Right lobe of liver (tissue), 6 donors: Measurements from ENCODE around the gene RBM22. TPM values are rescaled to one million over a fixed set of nuclear protein-coding genes. Genes with fewer than 3 reads are reported as not detected.

Source experiments
- ATAC-seq, 4 donors: fragments of 200-7000 bp; cut with Tn5 transposase; one replicate each; pipeline ENCODE4 v1.9.1; 2020; ENCODE audit warnings: mild to moderate bottlenecking in 4 of 4, moderate library complexity in 4 of 4
- DNase-seq, 3 donors: peaks; one replicate each; pipeline ENCODE4 v3.0.0-alpha.2; 2020
- H3K27ac ChIP-seq, 3 donors: fragments of 200-600 bp; one replicate each; pipeline ENCODE4 v1.8.0; 2022
- H3K27me3 ChIP-seq, 2 donors: fragments of 200-600 bp; one replicate each; pipeline ENCODE4 v1.8.0; 2022
- H3K36me3 ChIP-seq, 4 donors: fragments of 200-600 bp; sonication (generic) in 1 of 4; one replicate each; pipeline versions ENCODE4 v1.5.1 to v1.8.0; 2017 to 2022; ENCODE audit warnings: control low read depth in 1 of 4
- H3K4me1 ChIP-seq, 4 donors: fragments of 200-600 bp; sonication (generic) in 1 of 4; one replicate each; pipeline versions ENCODE4 v1.5.1 to v1.8.0; 2017 to 2022; ENCODE audit warnings: control low read depth in 1 of 4
- H3K4me3 ChIP-seq, 3 donors: fragments of 200-600 bp; one replicate each; pipeline ENCODE4 v1.8.0; 2022
- H3K9me3 ChIP-seq, 4 donors: fragments of 200-600 bp; sonication (generic) in 1 of 4; one replicate each; pipeline versions ENCODE4 v1.5.1 to v1.8.0; 2017 to 2022; ENCODE audit warnings: control low read depth in 1 of 4
- CTCF ChIP-seq, 4 donors: fragments of 200-600 bp in 3 of 4; fragments of 450-650 bp in 1 of 4; IDR thresholded peaks; one replicate each; pipeline versions ENCODE4 v1.5.1 to v1.8.0; 2016 to 2022; ENCODE audit warnings: antibody characterized with exemption in 4 of 4, mild to moderate bottlenecking in 2 of 4
- POLR2A ChIP-seq: fragments of 450-650 bp; IDR thresholded peaks from one replicate; pipeline ENCODE4 v1.6.1; 2017; ENCODE audit warnings: antibody characterized with exemption, mild to moderate bottlenecking
- WGBS: methylation state at CpG from one replicate; pipeline ENCODE4 v1.1.6; 2018; ENCODE audit warnings: low coverage, low lambda C conversion rate; ENCODE audit not compliant: insufficient coverage; ENCODE audit errors: missing lambda C conversion rate; 5-methylcytosine and 5-hydroxymethylcytosine counted together
- intact Hi-C, 2 donors: fragments of 100-400 bp; cut with DNase I; formaldehyde crosslinking; loops; one replicate each; pipeline versions ENCODE4 v1.11.2 to v1.14.1; 2022
- total RNA-seq, 6 experiments: library from RNA; depleted of rRNA in 2 of 6; stranded (reverse); fragments of >200 nt in 2 of 6; fragmentation: NEBNext Ultra II Directional in 3 of 6; extraction: Animal tissue kit (Norgen Biotek cat#: 25700) in 3 of 6; gene quantifications; one replicate each; pipeline versions ENCODE4 v1.1.0 to v1.2.4, GENCODE V29; 2016 to 2023
- donor health status: DM: no; HTN: yes; CAD: no.
- donor health status: DM: no; HTN: no; CAD: no.
- donor health status: DM: no; HTN: no; CAD: no.
- donor health status: DM: no; HTN: yes; CAD: no.
- donor health status: DM: no; HTN: yes; CAD: no.

Gene RBM22
- total RNA-seq, 6 experiments from 2014 or later: 12.3 to 19.4 (median 17.7) TPM

- TF ChIP-seq CTCF (IDR thresholded peaks at IDR 0.05) (no peak), POLR2A (no peak)
- H3K27ac ChIP-seq: peak overlapping the region; percentile 68 to 91 (median 91)
- WGBS: 6% methylated on average over 3 of the region's 5 CpGs
- peaks cover 0 to 74% (median 36%) of the 10 kb centered on the region in 4 donors for H3K4me1 ChIP-seq
- peak overlapping the region; percentile 51 to 83 (median 63) for H3K4me3 ChIP-seq
- no peaks in the 10 kb centered on the region for H3K27me3 ChIP-seq
- ATAC-seq: peak in 3 of 4 donors; percentile 4 to 33 (median 6)
- no peaks in the 10 kb centered on the region for H3K9me3 ChIP-seq
- intact Hi-C loops: loop anchor here in 1 of 2 donors (10.0 kb wide), 1 partner anchor 52 kb away; no protein-coding TSS in a partner anchor
- H3K36me3 ChIP-seq: no peaks in the 10 kb centered on the region
- DNase-seq: peak; percentile 58 to 72 (median 67)
Measured at GRCh38 chr5:150642567-150642927, 58.3 kb downstream of the RBM22 start.

GRCh38 chr5:150641824-150642566, 58.9 kb downstream of the RBM22 start:
- H3K4me3 ChIP-seq: peak overlapping the region; percentile 51 to 83 (median 63)
- no peaks in the 10 kb centered on the region for H3K36me3 ChIP-seq
- H3K27ac ChIP-seq: peak overlapping the region; percentile 68 to 91 (median 91)
- peaks cover 0 to 79% (median 39%) of the 10 kb centered on the region in 4 donors for H3K4me1 ChIP-seq
- TF ChIP-seq CTCF (IDR thresholded peaks at IDR 0.05) (no peak), POLR2A (no peak)
- 34% methylated on average over 3 of the region's 5 CpGs for WGBS
- no peaks in the 10 kb centered on the region for H3K9me3 ChIP-seq
- intact Hi-C loops: loop anchor here in 1 of 2 donors (10.0 kb wide), 1 partner anchor 53 kb away; no protein-coding TSS in a partner anchor
- no peaks in the 10 kb centered on the region for H3K27me3 ChIP-seq
- ATAC-seq (peak in 1 of 4 donors; percentile 1), DNase-seq (no peak)

- TF ChIP-seq CTCF (IDR thresholded peaks at IDR 0.05): no peak
- no peak for TF ChIP-seq POLR2A
- Histone ChIP-seq H3K27ac (peak overlapping the region; percentile 68 to 91 (median 91)), H3K36me3 (no peaks in the 10 kb centered on the region), H3K27me3 (no peaks in the 10 kb centered on the region), H3K4me3 (peak overlapping the region; percentile 51 to 83 (median 63)), H3K9me3 (no peaks in the 10 kb centered on the region), H3K4me1 (peaks cover 0 to 82% (median 42%) of the 10 kb centered on the region in 4 donors)
- DNase-seq (peak; percentile 56 to 76 (median 75)), ATAC-seq (peak; percentile 13 to 54 (median 16))
- 5% methylated on average over 5 of the region's 9 CpGs for WGBS
- intact Hi-C loops: loop anchor here in 1 of 2 donors (10.0 kb wide), 1 partner anchor 54 kb away; no protein-coding TSS in a partner anchor
Measured at GRCh38 chr5:150641006-150641570, 59.8 kb downstream of the RBM22 start.

Other genes starting within 250 kb of the RBM22 start
- gene NDST1, start 192.9 kb downstream of the RBM22 start, total RNA-seq: 10 to 100 TPM; 38.1 to 97.5 (median 76.0) TPM
- gene SYNPO, start 60.4 kb downstream of the RBM22 start, total RNA-seq: 10 to 100 TPM; 23.4 to 51.8 (median 35.6) TPM
- gene MYOZ3, start 39.8 kb downstream of the RBM22 start, total RNA-seq: under 1 TPM in 3 of 6 experiments, not detected in 3; 0.09 to 0.25 (median 0.12) TPM
- gene DCTN4, start 58.0 kb upstream of the RBM22 start, total RNA-seq: 10 to 100 TPM; 25.2 to 30.5 (median 27.6) TPM
- gene SMIM3, start 77.7 kb upstream of the RBM22 start, total RNA-seq: 1 to 10 TPM; 1.3 to 8.7 (median 3.6) TPM
- not detected for gene IRGM, start 145.5 kb upstream of the RBM22 start, total RNA-seq
- gene ZNF300, start 203.9 kb upstream of the RBM22 start, total RNA-seq: 1 to 10 TPM in 1 of 6 experiments, under 1 TPM in 5; 0.18 to 1.0 (median 0.58) TPM